HG03280 (cell line): ENCODE data around the gene IFNGR1.
"Not testable (repeated sequence)": the region's sequence is repeated elsewhere in the genome, so short reads cannot be mapped to it uniquely, and the experiment has no call there.

Experiments used
- ATAC-seq: cut with Tn5 transposase; IDR thresholded peaks from one replicate; pipeline ENCODE4 v1.9.1; 2021; ENCODE audit warnings: mild to moderate bottlenecking, moderate library complexity; ENCODE audit not compliant: unreplicated experiment

The IFNGR1 gene

GRCh38 chr6:137214931-137215330 is 4.3 kb downstream of the IFNGR1 start:
- ATAC-seq: no peak

- ATAC-seq: no peak
Measured at GRCh38 chr6:137213813-137214212, 5.4 kb downstream of the IFNGR1 start.

GRCh38 chr6:137213331-137213740 is 5.8 kb downstream of the IFNGR1 start:
- no peak for ATAC-seq

- ATAC-seq: no peak
Measured at GRCh38 chr6:137211910-137212309, 7.3 kb downstream of the IFNGR1 start.

- ATAC-seq: no peak
Measured at GRCh38 chr6:137210903-137211302, 8.3 kb downstream of the IFNGR1 start.

- ATAC-seq: no peak
Measured at GRCh38 chr6:137208279-137208678, 10.9 kb downstream of the IFNGR1 start.

GRCh38 chr6:137207457-137207856 is 11.7 kb downstream of the IFNGR1 start:
- not testable (repeated sequence) for ATAC-seq

- no peak for ATAC-seq
Measured at GRCh38 chr6:137206577-137206976, 12.6 kb downstream of the IFNGR1 start.

- ATAC-seq: no peak
Measured at GRCh38 chr6:137203256-137203655, 15.9 kb downstream of the IFNGR1 start.

- ATAC-seq: no peak
Measured at GRCh38 chr6:137202078-137202477, 17.1 kb downstream of the IFNGR1 start.

- no peak for ATAC-seq
Measured at GRCh38 chr6:137201006-137201405, 18.2 kb downstream of the IFNGR1 start.

- ATAC-seq: no peak
Measured at GRCh38 chr6:137200288-137200687, 18.9 kb downstream of the IFNGR1 start.

- no peak for ATAC-seq
Measured at GRCh38 chr6:137197684-137198645, 21.2 kb downstream of the IFNGR1 start.

GRCh38 chr6:137193256-137194070 is 25.7 kb downstream of the IFNGR1 start:
- ATAC-seq: no peak

- ATAC-seq: no peak
Measured at GRCh38 chr6:137192821-137193220, 26.4 kb downstream of the IFNGR1 start.

GRCh38 chr6:137191670-137192069 is 27.5 kb downstream of the IFNGR1 start:
- no peak for ATAC-seq

GRCh38 chr6:137191236-137191635 is 27.9 kb downstream of the IFNGR1 start:
- ATAC-seq: no peak

GRCh38 chr6:137190583-137191094 is 28.5 kb downstream of the IFNGR1 start:
- ATAC-seq: no peak

- ATAC-seq: no peak
Measured at GRCh38 chr6:137188855-137189254, 30.3 kb downstream of the IFNGR1 start.

GRCh38 chr6:137185290-137185689 is 33.9 kb downstream of the IFNGR1 start:
- ATAC-seq: no peak

- ATAC-seq: no peak
Measured at GRCh38 chr6:137182654-137183073, 36.5 kb downstream of the IFNGR1 start.
